ENCODE data around the gene ANKRD33B.

DNA sequence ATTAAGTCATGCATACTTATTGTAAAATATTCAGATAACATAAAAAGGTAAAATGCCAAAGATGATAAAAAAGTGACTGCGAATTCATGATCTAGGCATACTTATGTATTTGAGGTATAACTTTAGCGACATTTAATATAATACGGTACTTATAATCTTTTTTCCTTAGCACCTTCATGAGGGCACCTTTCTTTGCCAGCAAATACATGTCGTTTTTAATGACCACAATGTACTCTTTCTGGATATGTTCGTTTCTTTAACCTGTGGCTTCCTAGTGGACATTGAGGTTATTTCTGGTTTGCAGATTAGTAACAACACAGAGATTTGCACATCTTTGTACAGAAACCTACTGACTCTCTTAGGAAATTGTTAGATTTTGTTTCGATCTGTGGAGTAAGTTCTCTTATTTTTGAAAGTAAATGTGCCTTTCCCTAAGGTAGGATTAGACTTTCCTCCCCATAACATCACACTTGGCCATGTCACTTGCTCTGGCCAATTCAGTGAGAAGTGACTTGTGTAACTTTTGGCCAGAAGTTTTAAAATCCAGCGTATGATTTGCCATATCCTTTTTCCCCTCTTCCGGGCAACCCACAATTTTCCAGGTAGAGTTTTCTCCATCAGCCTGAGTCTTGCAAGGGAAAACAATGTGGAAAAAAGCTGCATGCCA lies 24.4 kb downstream of the ANKRD33B start:
- TF ChIP-seq EP300 (IDR thresholded peaks at IDR 0.05) (no peak), POLR2AphosphoS5 (IDR thresholded peaks at IDR 0.05) (no peak)
